Measurements from ENCODE around the gene GPN3.
"Not testable (repeated sequence)": the region's sequence is repeated elsewhere in the genome, so short reads cannot be mapped to it uniquely, and the experiment has no call there.

GPN3 gene

GRCh38 chr12:110436231-110436630 lies 31.8 kb downstream of the GPN3 start:
- no peak for DNase-seq

- no peak for DNase-seq
Measured at GRCh38 chr12:110431957-110432587, 36.0 kb downstream of the GPN3 start.

DNA sequence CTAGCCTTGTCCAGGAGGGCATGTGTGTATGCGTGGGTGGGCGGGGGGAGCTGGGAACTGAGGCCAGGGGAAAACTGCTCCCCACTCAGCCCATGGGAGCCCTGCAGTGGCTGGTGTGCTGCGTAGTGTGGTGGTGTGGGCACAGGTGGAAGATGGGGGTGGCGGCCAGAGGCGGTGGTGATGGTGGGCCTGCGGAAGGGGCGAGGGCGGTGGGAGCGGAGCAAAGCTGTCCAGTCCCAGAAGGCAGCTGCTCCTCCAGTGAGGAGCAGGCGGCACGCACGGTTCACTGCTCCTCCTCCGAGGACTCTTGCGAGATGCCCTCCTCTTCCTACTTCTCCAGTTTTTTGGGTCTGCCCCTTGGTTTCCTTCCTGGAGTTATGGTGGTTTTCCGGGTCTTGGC lies 38.4 kb downstream of the GPN3 start:
- not testable (repeated sequence) for DNase-seq

GRCh38 chr12:110426406-110426805 lies 41.7 kb downstream of the GPN3 start:
- DNase-seq, result no peak

- DNase-seq, result no peak
Measured at GRCh38 chr12:110424237-110424636, 43.8 kb downstream of the GPN3 start.

DNA sequence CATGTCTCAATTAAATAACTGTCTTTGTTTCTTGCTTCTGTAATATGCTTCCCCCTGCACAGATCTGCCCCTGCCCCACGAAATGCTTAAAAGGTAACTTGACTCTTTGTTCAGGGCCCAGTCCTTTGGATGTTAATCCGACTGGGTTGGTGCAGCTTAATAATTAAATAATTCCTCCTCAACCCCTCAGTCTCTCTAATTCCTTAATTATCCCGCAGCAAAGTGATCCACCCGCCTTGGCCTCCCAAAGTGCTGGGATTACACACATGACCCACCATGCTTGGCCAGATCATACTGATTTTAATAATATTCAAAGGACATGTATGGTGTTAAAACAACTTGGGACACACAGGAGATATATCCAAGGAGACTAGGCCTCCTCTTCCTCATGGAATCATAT lies 46.4 kb downstream of the GPN3 start:
- DNase-seq, result no peak

DNA sequence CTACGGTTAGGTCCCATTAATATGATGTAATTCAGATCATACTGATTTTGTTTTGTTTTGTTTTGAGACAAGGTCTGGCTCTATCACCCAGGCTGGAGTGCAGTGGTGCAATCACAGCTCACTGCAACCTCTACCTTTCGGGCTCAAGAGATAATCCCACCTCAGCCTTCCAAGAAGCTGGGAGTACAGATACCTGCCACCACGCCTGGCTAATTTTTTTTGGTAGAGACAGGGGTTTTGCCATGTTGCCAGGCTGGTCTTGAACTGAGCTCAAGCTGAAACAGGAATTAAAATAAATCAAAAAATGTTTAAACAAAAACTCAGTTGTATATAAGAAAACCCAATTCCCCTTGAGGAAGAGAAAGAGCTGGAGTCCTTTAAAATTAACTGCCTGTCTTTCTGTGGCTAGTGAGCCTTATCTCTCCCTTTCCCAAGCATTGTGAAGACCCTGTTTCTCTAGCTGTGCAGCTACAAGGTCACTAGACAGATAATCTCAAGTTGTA lies 46.8 kb downstream of the GPN3 start:
- no peak for DNase-seq

DNA sequence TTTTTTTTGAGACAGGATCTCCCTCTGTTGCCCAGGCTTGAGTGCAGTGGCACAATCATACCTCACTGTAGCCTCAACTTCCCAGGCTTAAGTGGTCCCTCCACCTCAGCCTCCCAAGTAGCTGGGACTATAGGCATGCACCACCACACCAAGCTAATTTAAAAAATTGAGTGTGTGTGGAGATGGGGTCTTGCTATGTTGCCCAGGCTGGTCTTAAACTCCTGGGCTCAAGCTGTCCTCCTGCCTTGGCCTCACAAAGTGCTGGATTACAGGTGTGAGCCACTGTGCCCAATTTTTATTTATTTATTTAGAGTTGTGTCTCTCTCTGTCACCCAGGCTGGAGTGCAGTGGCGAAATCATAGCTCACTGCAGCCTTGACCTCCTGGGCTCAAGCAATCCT lies 47.4 kb downstream of the GPN3 start:
- not testable (repeated sequence) for DNase-seq

GRCh38 chr12:110417113-110417512 lies 50.9 kb downstream of the GPN3 start:
- DNase-seq, result not testable (repeated sequence)

GRCh38 chr12:110410086-110410485 lies 58.0 kb downstream of the GPN3 start:
- DNase-seq, result not testable (repeated sequence)

- DNase-seq, result not testable (repeated sequence)
Measured at GRCh38 chr12:110405126-110405662, 62.9 kb downstream of the GPN3 start.

- peak; percentile 80 for DNase-seq
Measured at GRCh38 chr12:110403976-110404682, 63.9 kb downstream of the GPN3 start.

DNA sequence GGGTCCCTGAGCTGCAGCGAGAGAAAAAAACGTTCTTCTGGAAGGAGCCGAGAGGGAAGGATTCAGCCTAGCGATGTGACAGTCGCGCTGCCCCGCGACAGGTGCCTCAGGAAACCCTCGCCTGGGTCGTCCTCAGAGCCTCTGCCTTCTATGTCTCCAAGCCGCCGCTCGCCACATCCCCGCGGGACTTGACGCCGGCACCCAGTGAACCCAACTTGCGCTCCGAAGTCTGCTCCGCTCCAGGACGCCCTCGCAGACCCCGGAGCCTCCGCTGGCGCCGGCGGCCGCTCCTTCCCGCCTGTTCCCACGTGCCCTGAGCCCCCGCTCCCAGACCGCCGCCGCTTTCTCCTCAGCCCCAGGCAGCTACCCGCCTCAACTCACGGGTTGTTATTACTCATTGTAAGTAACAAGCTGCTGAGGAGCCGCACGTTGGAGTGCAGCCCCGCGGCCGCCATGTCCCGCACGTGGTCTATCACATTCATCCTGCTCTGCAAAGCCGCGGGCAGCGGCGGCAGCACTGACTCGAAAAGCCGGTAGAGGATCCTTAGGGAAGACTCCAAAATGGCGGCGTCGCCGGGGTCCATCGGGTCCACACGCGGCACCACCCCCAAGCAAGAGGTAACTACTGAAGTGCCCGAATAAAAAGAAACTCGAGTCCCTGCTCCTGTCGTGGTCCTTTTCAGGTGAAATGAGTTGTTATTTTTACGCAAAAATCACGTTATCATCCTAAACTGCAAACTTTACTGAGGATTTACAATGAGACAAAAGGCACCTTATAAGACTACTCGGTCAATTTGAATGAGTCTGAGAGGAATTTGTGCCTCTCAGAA lies 64.7 kb downstream of the GPN3 start, which contains the start of gene ANAPC7:
Gene ANAPC7 (minus strand): TSS at position 563 of the 830 bp plus-strand sequence. CDS start 81 bp downstream, at position 482.
- DNase-seq, result peak; percentile 87

All from NCI-H2029 treated with DMSO at 0.1 percent for 48 hours (cell line).